Neural cell (in vitro differentiated cells): Measurements from ENCODE around the gene MUC2.

Experiments
- EP300 ChIP-seq: fragments of 450-650 bp; conservative IDR thresholded peaks from 2 replicates; pipeline ENCODE4 v1.6.1; 2014; ENCODE audit warnings: antibody characterized with exemption, mild to moderate bottlenecking, moderate library complexity; ENCODE audit not compliant: poor library complexity, severe bottlenecking
- TF ChIP-seq, protein P1 (sequence below): fragments of 450-650 bp; IDR thresholded peaks from 2 replicates; pipeline ENCODE4 v1.5.1; 2014; ENCODE audit warnings: antibody characterized with exemption, mild to moderate bottlenecking, moderate library complexity; ENCODE audit not compliant: poor library complexity, severe bottlenecking

- TF ChIP-seq, protein P1, sequence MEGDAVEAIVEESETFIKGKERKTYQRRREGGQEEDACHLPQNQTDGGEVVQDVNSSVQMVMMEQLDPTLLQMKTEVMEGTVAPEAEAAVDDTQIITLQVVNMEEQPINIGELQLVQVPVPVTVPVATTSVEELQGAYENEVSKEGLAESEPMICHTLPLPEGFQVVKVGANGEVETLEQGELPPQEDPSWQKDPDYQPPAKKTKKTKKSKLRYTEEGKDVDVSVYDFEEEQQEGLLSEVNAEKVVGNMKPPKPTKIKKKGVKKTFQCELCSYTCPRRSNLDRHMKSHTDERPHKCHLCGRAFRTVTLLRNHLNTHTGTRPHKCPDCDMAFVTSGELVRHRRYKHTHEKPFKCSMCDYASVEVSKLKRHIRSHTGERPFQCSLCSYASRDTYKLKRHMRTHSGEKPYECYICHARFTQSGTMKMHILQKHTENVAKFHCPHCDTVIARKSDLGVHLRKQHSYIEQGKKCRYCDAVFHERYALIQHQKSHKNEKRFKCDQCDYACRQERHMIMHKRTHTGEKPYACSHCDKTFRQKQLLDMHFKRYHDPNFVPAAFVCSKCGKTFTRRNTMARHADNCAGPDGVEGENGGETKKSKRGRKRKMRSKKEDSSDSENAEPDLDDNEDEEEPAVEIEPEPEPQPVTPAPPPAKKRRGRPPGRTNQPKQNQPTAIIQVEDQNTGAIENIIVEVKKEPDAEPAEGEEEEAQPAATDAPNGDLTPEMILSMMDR = no peak
- no peak for TF ChIP-seq EP300
Measured at GRCh38 chr11:1104411-1105182, 29.9 kb downstream of the MUC2 start.
